CD4-positive, alpha-beta T cell treated with Interleukin-4 for 1 hour (primary cell): Measurements from ENCODE around the gene SNX9.
"Not testable (repeated sequence)": the region's sequence is repeated elsewhere in the genome, so short reads cannot be mapped to it uniquely, and the experiment has no call there.

Experiments
- DNase-seq, 2 donors: peaks; one replicate each; pipeline ENCODE4 v3.0.0-alpha.2; 2020 to 2022

SNX9 gene

DNA sequence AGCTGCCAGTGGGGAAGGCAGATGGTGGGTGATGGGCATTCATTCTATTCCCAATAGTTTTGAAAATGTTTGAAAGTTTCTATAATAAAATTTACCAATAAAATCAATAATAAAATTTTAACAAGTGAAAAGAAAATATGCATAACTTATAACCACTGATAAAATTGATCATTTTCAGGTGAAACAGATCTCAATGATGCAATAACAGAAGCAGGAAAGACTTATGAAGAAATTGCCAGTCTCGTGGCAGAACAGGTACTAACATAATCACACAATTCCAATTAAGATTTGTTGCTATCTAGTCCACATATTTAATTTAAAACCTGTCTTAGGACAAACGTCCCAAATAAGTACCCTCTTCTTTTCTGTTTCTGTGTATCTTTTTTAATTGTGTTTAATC, 112.7 kb downstream of the SNX9 start:
- DNase-seq, result no peak

DNA sequence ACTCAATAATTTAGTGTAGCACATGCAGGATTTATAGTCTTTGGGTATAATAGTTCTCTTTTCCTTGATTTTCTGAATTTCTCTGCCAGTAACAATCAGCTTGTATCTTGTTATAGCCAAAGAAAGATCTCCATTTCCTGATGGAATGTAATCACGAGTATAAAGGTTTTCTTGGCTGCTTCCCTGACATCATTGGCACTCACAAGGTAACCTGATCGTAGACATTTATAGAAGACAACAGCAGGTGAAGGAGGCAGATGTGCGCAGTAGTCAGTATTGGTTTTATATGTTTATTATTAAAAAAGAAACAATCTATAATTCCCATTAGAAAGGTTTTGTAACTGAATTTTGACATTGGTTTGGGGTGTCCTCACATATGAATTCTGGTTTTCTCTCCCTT, 114.3 kb downstream of the SNX9 start:
- no peak for DNase-seq

DNA sequence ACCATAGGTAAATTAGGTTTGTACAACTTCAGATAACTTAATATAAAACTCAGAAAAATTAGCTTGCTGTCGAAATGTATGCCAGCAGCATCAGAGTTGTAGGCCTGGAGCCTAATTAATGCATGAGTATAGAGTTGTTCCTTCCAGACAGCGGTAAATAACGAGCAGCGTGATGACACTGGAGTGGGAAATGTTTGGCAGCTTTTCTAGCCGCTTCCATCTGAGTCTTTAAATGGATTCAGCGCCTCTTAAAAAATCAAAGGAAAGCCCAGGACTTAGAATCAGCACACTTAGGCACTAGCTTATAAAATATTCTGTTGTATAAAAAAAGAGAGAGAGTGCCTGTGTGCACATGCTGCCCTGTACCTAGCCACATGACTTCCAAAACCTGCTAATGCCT, 114.9 kb downstream of the SNX9 start:
- no peak for DNase-seq

DNA sequence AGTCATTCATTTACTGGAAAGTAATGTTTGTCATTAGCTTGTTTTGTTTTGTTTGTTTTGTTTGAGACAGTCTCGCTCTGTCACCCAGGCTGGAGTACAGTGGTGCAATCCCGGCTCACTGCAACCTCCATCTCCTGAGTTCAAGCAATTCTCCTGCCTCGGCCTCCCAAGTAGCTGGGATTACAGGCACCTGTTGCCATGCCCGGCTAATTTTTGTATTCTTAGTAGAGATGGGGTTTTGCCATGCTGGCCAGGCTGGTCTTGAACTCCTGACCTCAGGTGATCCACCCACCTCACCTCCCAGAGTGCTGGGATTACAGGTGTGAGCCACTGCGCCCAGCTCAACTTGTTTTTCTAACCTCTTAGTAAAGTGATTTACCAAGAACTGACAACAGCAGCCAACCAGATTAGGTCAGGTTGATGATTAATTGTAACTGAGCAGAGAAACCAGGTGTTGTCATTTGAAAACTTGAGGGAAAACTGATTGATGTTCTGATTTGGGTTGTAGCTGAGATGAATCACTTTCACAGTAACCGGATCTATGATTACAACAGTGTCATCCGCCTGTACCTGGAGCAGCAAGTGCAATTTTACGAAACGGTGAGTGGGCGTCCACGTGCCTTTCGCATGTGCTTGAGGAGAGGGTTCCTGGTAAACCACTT, 117.5 kb downstream of the SNX9 start:
- DNase-seq, result not testable (repeated sequence)

DNA sequence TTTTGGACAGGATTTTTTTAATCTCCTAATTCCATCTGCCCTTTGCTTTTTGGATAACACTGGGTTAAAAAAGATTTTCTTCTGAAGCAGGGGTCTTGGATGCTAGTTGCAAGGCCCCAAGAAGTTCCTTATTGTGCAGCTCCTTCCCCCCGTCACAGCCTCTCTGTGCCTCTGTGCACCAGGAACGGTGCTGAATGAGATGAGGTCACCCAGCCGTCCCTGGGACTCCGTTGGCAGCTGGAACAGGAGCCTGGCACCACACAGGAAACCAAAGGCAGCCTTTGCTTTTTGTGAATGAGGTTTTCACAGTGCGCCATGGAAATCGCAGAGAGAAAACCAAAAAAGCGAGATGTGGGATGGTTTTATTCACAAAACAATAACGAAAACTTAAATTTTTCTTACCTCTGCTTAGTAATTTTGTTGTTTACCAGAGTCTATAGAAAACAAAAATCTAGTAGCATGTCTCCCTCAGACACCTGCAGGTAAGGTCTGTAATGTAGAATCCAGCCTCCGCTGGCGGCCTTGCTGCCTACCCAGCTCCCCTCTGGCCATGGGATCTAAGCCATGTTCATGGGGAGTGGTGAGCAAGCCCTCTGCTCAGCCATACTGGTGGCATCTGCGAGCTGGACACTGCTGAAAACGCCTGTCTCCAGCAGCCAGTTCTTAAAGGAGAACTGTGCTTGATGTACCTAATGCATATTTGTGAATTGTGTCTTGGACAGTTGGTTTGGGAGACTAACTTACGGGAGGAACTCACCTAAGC, 118.2 kb downstream of the SNX9 start:
- no peak for DNase-seq

DNA sequence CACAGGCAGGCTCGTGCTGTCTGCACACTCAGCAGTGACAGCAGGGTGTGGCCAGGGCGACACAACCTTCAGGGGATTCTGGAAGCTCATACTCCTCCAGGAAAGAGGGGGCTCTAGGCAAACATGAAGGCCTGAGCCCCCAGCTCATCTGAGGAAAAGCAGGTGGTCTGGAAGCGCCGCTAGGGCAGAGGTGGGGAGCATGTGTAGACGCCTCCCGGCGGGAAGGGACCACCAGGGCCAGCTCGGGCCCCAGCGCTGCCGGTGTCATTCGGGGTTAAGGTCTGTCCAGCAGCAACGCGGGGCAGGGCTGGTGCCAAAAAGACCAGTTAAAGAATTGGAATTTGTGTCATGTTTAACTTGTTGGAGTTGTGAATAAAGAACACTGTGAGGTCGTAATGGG, 119.3 kb downstream of the SNX9 start:
- DNase-seq, result no peak

DNA sequence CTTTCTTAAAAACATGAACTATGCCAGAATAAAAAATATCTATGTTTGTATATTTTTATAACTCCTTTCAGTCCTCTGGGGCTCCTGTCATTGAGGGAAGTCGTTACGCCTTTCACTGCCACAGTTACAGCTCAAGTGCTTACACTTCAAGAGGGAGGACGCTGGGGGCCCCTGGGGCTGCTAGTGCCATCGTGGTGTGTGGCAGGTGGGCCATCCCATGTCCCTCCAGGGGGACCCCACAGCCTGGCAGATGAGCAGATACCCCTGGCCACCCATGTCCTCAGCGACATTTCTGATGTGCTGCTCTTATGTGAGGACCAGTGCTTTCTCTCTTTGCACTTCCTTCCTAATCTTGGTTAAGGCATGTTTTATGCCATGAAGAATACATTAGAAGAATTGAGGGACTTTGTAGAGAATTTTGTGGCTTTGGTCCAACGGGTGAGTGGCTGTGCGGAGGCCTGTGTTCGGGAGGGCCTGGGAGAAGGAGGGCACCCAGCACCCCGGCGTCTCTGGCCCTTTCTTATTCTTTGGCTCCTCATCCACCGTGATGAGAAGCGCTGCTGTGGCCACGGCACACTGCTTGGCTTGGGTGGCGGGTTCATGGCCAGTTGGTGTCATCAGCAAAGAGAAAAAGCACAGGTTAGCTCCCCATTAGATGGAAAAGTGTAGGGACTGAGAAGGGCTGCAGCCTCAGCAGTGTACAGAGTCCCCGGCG, 120.4 kb downstream of the SNX9 start:
- no peak for DNase-seq

DNA sequence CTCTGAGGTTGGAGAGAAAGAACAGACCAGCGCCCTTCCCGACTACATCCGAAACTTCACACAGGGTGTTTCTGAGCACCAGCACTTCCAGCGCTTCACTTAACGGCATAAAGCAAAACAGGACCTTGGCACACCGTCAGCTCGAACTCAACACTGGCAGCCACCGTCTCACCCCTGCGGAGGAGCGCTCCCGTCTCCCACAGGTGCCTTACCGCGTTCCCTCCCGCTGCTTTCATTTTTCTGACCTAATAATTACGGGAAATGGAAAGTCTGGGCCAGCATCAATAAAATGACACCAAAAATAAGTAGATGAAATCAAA, 120.9 kb downstream of the SNX9 start:
- no peak for DNase-seq

DNA sequence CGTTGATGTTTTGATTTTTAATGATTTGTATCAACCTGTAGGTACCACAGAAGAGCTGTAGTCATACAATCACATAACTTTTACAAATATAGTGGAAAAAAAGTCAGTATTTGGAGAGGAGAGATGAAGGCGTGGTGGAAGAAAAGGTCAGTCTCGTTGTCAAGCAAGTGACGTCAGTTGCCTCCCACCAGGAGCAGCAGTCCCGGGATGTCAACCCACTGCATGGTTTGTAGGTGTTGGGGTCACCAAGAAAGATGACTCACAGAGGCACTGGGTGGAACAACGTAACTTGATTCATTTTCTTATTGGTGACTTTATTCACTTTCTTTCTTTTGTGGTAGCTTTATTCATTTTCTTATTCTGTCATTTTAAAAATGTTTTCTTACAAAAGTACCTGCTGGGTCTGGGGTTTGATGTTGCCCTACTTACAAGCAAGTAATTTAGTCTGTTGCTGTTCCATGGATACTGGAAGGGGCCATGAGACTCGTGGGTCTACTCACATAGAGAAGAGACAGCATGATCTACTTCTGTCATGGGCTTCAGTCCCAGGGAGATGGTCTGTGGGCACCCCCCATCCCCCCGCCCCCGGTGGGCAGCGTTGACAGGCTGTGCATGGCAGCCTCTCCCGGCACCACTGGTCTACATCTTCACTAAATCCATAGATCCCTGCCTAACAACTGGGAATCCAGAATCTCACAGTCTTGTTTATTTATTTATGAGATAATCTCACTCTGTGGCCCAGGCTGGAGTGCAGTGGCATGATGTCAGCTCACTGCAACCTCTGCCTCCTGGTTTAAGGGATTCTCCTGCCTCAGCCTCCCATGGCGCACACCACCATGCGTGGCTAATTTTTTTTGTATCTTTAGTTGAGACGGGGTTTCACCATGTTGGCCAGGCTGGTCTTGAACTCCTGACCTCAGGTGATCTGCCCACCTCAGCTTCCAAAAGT, 122.2 kb downstream of the SNX9 start:
- no peak for DNase-seq

DNA sequence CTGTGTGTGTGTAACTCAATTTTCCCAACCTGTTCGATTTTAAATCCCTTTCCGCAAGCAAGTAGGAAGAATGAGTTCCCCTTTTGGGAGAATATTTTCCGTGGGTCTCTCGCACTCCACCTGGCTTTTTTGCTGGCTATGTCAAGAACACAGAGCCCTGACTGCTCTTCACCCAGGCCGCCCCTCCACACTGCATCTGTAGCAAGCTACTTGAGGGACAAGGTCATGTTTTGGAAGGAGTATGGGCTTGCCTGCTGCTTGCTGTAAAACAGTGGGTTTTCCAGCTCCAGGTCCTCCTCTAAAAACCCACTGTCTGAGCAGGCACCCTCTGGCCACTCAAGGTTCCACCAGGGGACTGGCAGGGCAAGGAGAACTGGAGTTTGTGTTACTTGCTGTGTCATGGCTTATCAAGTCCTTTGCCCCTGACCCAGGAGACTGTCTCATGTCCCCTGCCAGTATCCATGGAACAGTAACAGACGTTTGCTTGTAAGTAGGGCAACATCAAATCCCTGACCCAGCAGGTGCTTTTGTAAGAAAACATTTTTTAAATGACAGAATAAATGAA, 123.1 kb downstream of the SNX9 start:
- no peak for DNase-seq

DNA sequence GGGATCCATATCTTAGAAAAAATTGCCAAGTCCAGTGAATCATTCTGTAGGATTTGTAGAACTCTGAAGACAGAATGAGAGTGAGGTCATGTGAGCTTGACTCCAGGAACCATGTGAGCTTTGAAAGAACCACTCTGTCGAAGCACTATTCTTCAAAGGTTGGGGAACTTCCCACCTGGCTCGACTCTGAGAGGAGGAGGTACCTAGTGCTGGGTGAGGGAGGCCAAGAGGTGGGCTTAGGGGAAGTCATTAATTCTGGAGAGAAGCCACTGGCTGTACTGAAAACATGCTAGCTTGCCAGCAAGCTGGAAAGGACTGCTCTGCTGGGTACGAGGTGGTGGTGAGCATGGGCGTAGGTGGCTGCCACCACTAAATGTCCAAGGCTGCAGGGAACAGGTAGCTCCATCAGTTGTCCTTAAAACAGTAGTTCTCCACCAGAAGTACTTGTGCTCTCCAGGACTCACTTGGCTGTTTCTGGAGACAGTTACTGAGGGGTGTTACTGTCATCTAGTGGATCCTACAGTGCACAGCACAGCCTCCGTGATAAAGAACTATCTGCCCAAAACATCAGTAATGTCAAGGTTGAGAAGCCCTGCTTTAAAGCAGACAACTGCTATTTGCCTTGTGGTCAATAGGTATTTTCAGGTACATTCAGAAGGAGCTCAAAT, 124.0 kb downstream of the SNX9 start:
- peak in 1 of 2 donors; percentile 35 for DNase-seq

DNA sequence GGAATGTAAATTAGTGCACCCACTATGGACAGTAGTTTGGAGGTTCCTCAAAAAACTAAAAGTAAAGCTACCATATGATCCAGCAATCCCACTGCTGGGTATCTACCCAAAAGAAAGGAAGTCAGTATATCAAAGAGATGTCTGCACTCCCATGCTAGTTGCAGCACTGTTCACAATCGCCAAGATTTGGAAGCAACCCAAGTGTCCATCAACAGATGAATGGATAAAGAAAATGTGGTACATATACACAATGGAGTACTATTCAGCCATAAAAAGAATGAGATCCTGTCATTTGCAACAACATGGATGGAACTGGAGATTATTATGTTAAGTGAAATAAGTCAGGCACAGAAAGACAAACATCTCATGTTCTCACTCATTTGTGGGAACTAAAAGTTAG, 127.9 kb downstream of the SNX9 start:
- not testable (repeated sequence) for DNase-seq

DNA sequence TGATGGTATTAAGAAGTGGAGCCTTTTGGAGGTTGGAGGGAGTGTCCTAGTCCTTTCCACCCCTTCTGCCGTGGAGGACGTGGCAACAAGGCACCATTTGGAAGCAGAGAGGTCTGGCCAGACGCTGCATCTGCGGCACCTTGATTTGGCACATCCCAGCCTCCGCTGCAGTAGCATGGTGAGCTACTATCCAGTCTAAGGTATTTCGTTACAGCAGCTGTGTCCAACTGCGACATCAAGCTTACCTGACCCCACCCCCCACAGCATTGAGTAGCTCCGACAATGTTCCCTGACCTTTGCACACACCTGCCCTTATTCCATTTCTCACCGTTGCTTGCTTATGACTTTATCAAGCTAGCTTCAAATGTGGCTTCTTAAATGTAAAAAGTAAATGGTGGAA, 128.8 kb downstream of the SNX9 start:
- DNase-seq, result no peak

DNA sequence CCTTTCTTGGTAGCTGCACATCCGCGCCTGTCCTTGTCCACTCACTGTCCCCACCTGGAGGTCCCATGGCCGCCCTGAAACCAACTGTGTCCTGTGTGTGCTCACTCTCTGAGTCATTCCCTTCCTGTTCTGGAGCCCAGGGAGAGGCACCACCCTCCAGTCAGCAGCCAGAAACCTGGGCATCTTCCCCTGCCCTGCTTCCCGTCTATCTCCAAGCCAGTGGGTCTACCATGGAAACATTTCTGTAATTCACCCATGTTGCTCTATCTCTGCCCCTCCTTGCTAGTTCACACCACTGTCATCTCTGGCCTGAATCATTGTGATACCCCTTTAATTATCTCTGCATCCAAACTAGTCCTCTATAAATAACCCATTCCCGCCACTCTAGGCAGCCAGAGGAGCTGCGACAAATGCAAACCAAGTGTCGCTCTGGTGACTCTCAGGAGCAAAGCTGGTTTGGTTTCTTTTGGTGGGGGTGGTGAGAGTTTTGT, 129.9 kb downstream of the SNX9 start:
- DNase-seq, result no peak

DNA sequence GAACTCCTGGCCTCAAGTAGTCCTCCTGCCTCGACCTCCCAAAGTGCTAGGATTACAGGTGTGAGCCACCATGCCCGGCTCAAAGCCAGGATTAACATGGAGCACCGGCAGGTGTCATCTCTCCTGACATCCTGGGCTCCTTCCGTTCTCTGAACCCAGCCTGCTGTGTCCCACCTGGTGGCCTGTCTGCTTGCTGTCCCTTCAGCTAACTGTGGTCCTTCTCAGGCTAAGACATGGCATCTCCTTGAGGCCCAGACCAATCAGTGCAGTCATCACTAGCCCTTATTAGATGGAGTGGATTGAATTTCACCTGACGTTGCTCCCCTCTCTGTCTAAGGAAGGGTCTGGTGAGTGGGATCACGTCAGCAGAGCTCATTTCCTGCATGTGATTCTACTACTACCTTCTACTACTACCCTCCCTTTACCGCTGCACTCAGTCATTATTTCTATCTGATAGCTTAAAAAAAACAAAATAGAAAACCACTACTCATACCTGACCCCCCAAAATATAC, 130.6 kb downstream of the SNX9 start:
- DNase-seq, result no peak

DNA sequence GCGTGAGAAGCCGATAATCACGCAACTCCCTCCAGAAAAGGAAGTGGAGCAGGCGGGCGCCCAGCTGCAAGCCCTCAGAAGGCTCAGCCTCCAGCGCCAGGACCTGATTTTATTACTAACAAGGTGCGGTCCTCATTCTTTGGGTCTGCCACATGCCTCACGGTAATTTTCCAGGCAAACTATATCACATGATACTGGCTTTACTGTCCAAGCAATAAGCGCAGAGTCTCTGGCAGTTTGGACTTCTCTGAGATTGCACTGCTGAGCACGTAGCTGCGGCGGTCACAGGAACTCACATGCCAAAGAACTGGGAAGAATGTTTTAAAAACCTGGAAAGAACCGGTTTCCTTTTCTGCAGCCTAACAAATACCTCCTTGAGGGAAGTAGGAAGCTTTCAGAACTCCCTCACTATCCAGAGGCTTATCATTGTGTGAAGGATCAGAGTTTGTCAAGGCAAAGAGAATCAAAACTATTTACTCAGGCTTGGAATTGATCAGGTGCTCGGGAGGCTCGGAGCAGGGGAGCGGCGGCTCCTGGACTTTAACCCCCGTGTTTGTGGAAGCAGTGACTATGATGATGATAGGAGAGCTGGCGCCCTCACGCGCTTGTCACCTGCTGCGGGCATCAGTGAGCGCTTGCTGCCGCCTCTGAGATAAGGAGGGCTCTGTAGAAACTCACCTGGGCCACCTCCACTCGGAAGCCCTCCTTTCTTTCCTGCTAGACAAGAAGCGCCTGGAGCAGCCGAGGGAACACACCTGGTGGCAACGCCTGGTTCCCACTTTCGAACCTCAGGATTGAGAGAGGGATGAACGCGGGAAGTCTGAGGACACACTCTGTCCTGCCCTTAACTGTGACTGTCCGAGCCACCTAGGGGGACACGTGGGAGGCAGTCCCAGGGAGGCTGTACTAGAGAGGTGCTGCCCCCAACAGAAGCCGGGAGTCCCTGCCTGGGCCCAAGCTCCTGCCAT, 131.4 kb downstream of the SNX9 start:
- no peak for DNase-seq

DNA sequence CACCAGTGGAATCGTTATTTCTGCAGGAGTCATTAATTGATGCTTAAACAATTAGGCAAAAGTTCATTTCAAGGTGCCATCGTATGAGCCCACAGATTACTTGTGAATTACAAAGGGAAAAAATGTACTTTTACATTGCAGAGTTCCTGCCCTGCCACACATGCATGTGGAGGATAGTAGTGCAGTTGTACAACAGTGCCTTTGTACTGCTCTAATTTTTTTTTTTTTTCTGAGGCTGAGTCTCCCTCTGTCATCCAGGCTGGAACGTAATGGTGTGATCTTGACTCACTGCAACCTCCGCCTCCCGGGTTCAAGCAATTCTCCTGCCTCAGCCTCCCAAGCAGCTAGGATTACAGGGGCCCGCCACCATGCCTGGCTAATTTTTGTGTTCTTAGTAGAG, 132.6 kb downstream of the SNX9 start:
- DNase-seq, result no peak

DNA sequence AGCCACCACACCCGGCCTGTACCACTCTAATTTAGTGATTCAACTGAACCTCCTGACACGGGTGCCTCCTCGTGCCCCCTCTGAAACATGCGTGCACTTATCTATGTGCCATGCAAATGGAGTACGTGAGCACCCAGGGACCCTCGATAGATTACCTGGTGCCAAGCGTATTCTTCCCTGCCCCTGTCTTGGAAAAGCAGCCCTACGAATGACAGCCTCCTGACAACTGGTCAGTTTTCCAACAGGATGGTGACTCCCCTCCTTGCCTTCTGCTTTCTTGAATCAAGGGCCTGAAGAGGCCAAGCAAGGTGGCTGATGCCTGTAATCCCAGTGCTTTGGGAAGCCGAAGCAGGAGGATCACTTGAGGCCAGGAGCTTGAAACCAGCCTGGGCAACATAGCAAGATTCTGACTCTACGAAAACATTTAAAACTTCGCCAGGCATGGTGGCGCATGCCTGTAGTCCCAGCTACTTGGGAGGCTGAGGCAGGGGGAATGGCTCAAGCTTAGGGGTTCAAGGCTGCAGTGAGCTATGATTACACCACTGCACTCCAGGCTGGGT, 133.2 kb downstream of the SNX9 start:
- DNase-seq, result no peak

DNA sequence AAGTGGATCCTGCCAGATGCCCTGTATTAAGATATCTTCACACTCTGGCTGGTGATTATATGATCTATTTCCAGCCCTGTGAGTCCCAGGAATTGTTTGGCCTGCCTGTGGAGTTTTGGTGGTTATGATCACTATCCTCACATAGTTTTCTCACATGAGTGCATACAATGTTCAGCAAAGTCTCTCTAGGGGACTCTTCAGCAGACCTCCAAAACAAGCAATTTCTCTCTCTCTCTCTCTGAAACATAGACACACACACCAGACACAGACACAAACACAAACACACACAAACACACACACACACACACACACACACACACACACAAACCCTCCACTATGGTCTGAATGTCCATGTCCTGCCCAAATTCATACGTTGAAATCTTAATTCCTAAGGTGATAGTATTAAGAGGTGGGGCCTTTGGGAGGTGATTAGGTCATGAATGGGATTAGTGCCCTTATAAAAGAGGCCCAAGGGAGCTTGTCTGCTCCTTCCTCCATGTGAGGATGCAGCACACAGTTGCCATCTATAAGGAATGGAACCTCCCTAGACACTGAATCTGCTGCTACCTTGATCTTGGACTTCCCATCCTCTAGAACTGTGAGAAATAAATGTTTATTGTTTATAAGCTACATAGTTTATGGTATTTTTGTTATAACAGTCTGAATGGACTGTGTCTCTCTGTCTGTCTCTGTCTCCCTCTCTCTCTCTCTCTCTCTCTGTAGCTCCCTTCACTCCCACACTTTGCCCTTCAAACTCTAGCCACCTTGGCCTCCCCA, 136.6 kb downstream of the SNX9 start:
- no peak for DNase-seq
